SU-DHL-6 (cell line): Measurements from ENCODE around the gene EIF4H.

Experiments
- EZH2phosphoT487 ChIP-seq: fragments of 200-600 bp; sonication (generic), shearing (Covaris generic); conservative IDR thresholded peaks from 2 replicates; pipeline ENCODE4 v1.6.1; 2018; ENCODE audit warnings: mild to moderate bottlenecking, antibody characterized with exemption, low read length, moderate library complexity, mixed read lengths
- TF ChIP-seq, protein P1 (sequence below): fragments of 200-600 bp; sonication (generic); IDR thresholded peaks from one replicate; pipeline ENCODE4 v1.5.1; 2017; ENCODE audit warnings: antibody characterized with exemption, mild to moderate bottlenecking, low read length, moderate library complexity; ENCODE audit not compliant: insufficient read depth, poor library complexity, severe bottlenecking

DNA sequence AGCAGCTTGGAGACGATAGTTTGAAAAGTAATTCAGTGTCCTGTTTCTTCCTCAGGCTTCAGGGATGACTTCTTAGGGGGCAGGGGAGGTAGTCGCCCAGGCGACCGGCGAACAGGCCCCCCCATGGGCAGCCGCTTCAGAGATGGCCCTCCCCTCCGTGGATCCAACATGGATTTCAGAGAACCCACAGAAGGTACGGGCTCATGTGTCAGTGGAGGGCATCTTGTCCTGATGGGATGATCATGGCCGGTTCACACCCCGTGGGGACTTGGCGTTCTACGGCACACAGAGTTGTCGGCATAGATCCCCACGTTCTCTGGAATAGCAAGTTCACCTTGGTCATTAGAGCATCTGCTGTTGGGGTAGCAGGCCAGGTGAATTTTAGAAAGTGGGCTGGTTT is 20.5 kb downstream of the EIF4H start:
- TF ChIP-seq, protein P1, sequence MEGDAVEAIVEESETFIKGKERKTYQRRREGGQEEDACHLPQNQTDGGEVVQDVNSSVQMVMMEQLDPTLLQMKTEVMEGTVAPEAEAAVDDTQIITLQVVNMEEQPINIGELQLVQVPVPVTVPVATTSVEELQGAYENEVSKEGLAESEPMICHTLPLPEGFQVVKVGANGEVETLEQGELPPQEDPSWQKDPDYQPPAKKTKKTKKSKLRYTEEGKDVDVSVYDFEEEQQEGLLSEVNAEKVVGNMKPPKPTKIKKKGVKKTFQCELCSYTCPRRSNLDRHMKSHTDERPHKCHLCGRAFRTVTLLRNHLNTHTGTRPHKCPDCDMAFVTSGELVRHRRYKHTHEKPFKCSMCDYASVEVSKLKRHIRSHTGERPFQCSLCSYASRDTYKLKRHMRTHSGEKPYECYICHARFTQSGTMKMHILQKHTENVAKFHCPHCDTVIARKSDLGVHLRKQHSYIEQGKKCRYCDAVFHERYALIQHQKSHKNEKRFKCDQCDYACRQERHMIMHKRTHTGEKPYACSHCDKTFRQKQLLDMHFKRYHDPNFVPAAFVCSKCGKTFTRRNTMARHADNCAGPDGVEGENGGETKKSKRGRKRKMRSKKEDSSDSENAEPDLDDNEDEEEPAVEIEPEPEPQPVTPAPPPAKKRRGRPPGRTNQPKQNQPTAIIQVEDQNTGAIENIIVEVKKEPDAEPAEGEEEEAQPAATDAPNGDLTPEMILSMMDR = no peak
- TF ChIP-seq EZH2phosphoT487 = no peak
